ENCODE data around the gene RNASET2. TPM values are rescaled to one million over a fixed set of nuclear protein-coding genes. Genes with fewer than 3 reads are reported as not detected.

The RNASET2 gene
- polyA plus RNA-seq, 1 experiment, result 28.0 TPM

DNA sequence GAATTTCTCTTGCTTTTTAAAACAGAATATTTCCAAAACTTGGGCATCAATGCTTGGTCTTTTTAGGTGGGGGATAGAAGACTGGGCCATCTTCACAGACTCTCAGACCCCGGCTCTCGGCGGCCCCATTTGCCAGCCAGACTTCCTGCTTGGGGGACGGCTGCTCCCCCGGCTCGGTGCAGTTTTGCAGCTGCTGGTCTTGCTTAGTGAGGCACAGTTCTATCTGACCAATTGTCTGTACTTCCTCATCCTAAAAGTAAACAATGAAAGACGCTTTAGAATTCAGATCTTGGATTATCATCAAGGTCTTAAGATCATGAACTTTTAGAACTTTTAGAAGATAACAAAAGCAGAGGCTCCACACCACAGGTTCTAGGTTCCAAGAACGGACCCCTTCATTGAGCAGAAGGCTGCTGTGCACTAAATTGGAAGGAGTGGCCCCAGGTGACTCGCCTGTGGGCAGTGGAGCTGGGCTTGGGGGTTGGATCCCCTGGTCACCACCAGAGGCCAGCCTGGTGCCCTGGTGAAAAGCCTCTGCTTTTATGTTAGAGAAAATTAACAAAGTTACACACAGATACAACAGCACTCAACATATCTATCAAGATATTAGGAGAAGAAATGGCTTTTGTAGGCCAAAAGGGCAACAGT, 26.7 kb downstream of the RNASET2 start:
- H3K4me3 ChIP-seq (ENCODE audit: low read depth, low read length), result no peak overlapping the region
- ChIA-PET CTCF (no interaction called here), POLR2A (no interaction called here)
- no peak for DNase-seq (ENCODE audit: low read depth, low spot score)
- no peaks in the 10 kb centered on the region for H3K9me3 ChIP-seq (ENCODE audit: control insufficient read depth, insufficient read depth, low read length)
- no peak for TF ChIP-seq CTCF (IDR thresholded peaks at IDR 0.05; ENCODE audit: low read depth, low read length)
- no peak overlapping the region for H3K27ac ChIP-seq (ENCODE audit: low read depth, low read length)
- no peaks in the 10 kb centered on the region for H3K27me3 ChIP-seq (ENCODE audit: control insufficient read depth, insufficient read depth, low read length)

GRCh38 chr6:166928644-166929541, 27.5 kb downstream of the RNASET2 start:
- H3K27ac ChIP-seq (ENCODE audit: low read depth, low read length), result no peak overlapping the region
- no peaks in the 10 kb centered on the region for H3K9me3 ChIP-seq (ENCODE audit: control insufficient read depth, insufficient read depth, low read length)
- TF ChIP-seq CTCF (IDR thresholded peaks at IDR 0.05; ENCODE audit: low read depth, low read length), result no peak
- CTCF ChIA-PET, result no interaction called here
- DNase-seq (ENCODE audit: low read depth, low spot score), result no peak
- H3K27me3 ChIP-seq (ENCODE audit: control insufficient read depth, insufficient read depth, low read length), result no peaks in the 10 kb centered on the region
- POLR2A ChIA-PET, result no interaction called here
- H3K4me3 ChIP-seq (ENCODE audit: low read depth, low read length), result no peak overlapping the region

DNA sequence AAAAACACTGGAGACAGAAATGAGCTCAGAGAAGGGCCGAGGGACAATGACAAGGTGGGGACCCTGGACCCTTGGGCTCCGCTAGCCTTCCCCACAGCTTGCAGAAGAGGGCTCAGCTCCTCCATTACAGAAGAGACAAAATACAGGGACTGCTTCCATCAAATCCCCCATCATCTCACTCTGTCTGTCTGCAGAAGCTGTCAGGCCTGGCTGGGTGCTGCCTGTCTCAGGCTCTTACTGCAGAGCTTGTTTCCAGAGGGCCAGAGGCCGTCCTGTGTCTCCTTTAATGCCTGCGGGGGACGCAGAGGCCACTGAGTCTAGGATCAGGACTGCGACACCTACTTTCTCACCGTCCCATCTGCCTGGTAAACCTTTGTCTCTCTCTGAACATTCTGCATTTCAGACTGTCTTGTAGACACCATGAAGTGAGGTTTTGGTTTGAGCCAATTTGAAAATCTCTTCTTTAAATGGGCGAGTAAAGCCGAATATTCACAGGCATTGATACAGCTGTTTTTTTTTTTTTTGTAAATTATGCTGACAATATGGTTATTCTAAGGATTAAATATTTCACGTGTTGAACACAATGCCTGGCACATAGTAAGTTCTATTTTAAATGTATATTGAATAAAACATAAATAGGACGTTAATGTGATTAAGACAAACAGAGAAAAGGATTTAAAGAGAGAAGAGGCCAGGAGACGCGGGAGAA, 28.3 kb downstream of the RNASET2 start:
- no peak overlapping the region for H3K4me3 ChIP-seq (ENCODE audit: low read depth, low read length)
- DNase-seq (ENCODE audit: low read depth, low spot score), result no peak
- ChIA-PET CTCF (interaction anchor here (0.6 kb wide), 1 partner anchor 140 kb away, joined by 3 read pairs; no protein-coding TSS in a partner anchor), POLR2A (no interaction called here)
- TF ChIP-seq CTCF (IDR thresholded peaks at IDR 0.05; ENCODE audit: low read depth, low read length), result no peak
- H3K27me3 ChIP-seq (ENCODE audit: control insufficient read depth, insufficient read depth, low read length), result no peaks in the 10 kb centered on the region
- no peak overlapping the region for H3K27ac ChIP-seq (ENCODE audit: low read depth, low read length)
- no peaks in the 10 kb centered on the region for H3K9me3 ChIP-seq (ENCODE audit: control insufficient read depth, insufficient read depth, low read length)

- ChIA-PET POLR2A (no interaction called here), CTCF (interaction anchor here (0.6 kb wide), 1 partner anchor 139 kb away, joined by 3 read pairs; no protein-coding TSS in a partner anchor)
- DNase-seq (ENCODE audit: low read depth, low spot score), result no peak
- H3K9me3 ChIP-seq (ENCODE audit: control insufficient read depth, insufficient read depth, low read length), result no peaks in the 10 kb centered on the region
- no peak overlapping the region for H3K4me3 ChIP-seq (ENCODE audit: low read depth, low read length)
- no peak for TF ChIP-seq CTCF (IDR thresholded peaks at IDR 0.05; ENCODE audit: low read depth, low read length)
- H3K27ac ChIP-seq (ENCODE audit: low read depth, low read length), result no peak overlapping the region
- H3K27me3 ChIP-seq (ENCODE audit: control insufficient read depth, insufficient read depth, low read length), result no peaks in the 10 kb centered on the region
These were observed 29.0 kb downstream of the RNASET2 start for GRCh38 chr6:166927240-166927934.
